Mononuclear cell (primary cell): ENCODE measurements around the gene MIAT. TPM values are rescaled to one million over a fixed set of nuclear protein-coding genes. Genes with fewer than 3 reads are reported as not detected.

Source experiments
- H3K27me3 ChIP-seq: 2 replicates; pipeline ENCODE4 v1.6.0; 2011; ENCODE audit warnings: low read length, control low read depth; ENCODE audit not compliant: insufficient read depth
- H3K4me1 ChIP-seq: 2 replicates; pipeline ENCODE4 v1.5.1; 2011; ENCODE audit warnings: mild to moderate bottlenecking, low read length, control low read depth; ENCODE audit not compliant: insufficient read depth
- H3K4me3 ChIP-seq: 2 replicates; pipeline ENCODE4 v1.5.1; 2011; ENCODE audit warnings: mild to moderate bottlenecking, low read length, moderate library complexity
- H3K9me3 ChIP-seq: 2 replicates; pipeline ENCODE4 v1.5.1; 2011; ENCODE audit warnings: low read depth, mild to moderate bottlenecking, control low read depth, low read length
- total RNA-seq: library from RNA; depleted of rRNA; stranded (reverse); fragments of >200 nt; gene quantifications from one replicate; pipeline ENCODE4 v1.2.3, GENCODE V29; 2012

MIAT gene
- total RNA-seq, 1 donor = 15.8 TPM

- no peak overlapping the region for H3K4me3 ChIP-seq
- H3K27me3 ChIP-seq = no peaks in the 10 kb centered on the region
- no peaks in the 10 kb centered on the region for H3K9me3 ChIP-seq
- H3K4me1 ChIP-seq = peaks cover 18% of the 10 kb centered on the region
Measured at GRCh38 chr22:26712158-26712557, 54.8 kb downstream of the MIAT start.

- no peaks in the 10 kb centered on the region for H3K27me3 ChIP-seq
- no peak overlapping the region for H3K4me3 ChIP-seq
- peaks cover 18% of the 10 kb centered on the region for H3K4me1 ChIP-seq
- H3K9me3 ChIP-seq = no peaks in the 10 kb centered on the region
Measured at GRCh38 chr22:26713823-26714449, 56.5 kb downstream of the MIAT start.

GRCh38 chr22:26714971-26715370 lies 57.6 kb downstream of the MIAT start:
- Histone ChIP-seq H3K27me3 (no peaks in the 10 kb centered on the region), H3K9me3 (no peaks in the 10 kb centered on the region), H3K4me3 (no peak overlapping the region), H3K4me1 (peaks cover 18% of the 10 kb centered on the region)

GRCh38 chr22:26715392-26715936 lies 58.1 kb downstream of the MIAT start:
- H3K9me3 ChIP-seq = no peaks in the 10 kb centered on the region
- H3K4me1 ChIP-seq = peaks cover 18% of the 10 kb centered on the region
- H3K4me3 ChIP-seq = no peak overlapping the region
- no peaks in the 10 kb centered on the region for H3K27me3 ChIP-seq

GRCh38 chr22:26718488-26718887 lies 61.1 kb downstream of the MIAT start:
- no peaks in the 10 kb centered on the region for H3K27me3 ChIP-seq
- H3K4me1 ChIP-seq = no peaks in the 10 kb centered on the region
- no peaks in the 10 kb centered on the region for H3K9me3 ChIP-seq
- no peak overlapping the region for H3K4me3 ChIP-seq

GRCh38 chr22:26718905-26719304 lies 61.5 kb downstream of the MIAT start:
- Histone ChIP-seq H3K9me3 (no peaks in the 10 kb centered on the region), H3K4me3 (no peak overlapping the region), H3K4me1 (no peaks in the 10 kb centered on the region), H3K27me3 (no peaks in the 10 kb centered on the region)

- Histone ChIP-seq H3K9me3 (no peaks in the 10 kb centered on the region), H3K4me1 (peaks cover 11% of the 10 kb centered on the region), H3K4me3 (no peak overlapping the region), H3K27me3 (no peaks in the 10 kb centered on the region)
Measured at GRCh38 chr22:26722159-26722558, 64.8 kb downstream of the MIAT start.

- H3K4me3 ChIP-seq = no peak overlapping the region
- H3K27me3 ChIP-seq = no peaks in the 10 kb centered on the region
- H3K4me1 ChIP-seq = peaks cover 11% of the 10 kb centered on the region
- H3K9me3 ChIP-seq = no peaks in the 10 kb centered on the region
Measured at GRCh38 chr22:26724414-26724813, 67.0 kb downstream of the MIAT start.

GRCh38 chr22:26725012-26725676 lies 67.8 kb downstream of the MIAT start:
- Histone ChIP-seq H3K4me1 (peaks cover 11% of the 10 kb centered on the region), H3K27me3 (no peaks in the 10 kb centered on the region), H3K9me3 (no peaks in the 10 kb centered on the region), H3K4me3 (no peak overlapping the region)

Other genes with a start within 250 kb of the MIAT start
- 2.7 TPM for gene ASPHD2, start 228.3 kb upstream of the MIAT start, total RNA-seq
- 56.8 TPM for gene HPS4, start 173.8 kb upstream of the MIAT start, total RNA-seq
- gene SRRD, start 173.7 kb upstream of the MIAT start, total RNA-seq = 13.3 TPM
- 64.2 TPM for gene TFIP11, start 145.1 kb upstream of the MIAT start, total RNA-seq
- 35.9 TPM for gene TPST2, start 67.5 kb upstream of the MIAT start, total RNA-seq
- gene CRYBB1, start 39.6 kb upstream of the MIAT start, total RNA-seq = not detected
- not detected for gene CRYBA4, start 35.6 kb upstream of the MIAT start, total RNA-seq